Thoracic aorta (tissue), 2 donors: Measurements from ENCODE around the gene ARHGAP44. TPM values are rescaled to one million over a fixed set of nuclear protein-coding genes. Genes with fewer than 3 reads are reported as not detected.

Source experiments
- ATAC-seq: fragments of 150-250 bp; one replicate; pipeline ENCODE4 v1.8.0; 2017; ENCODE audit warnings: low read depth; ENCODE audit not compliant: insufficient number of reproducible peaks, low FRiP score
- DNase-seq: peaks from one replicate; pipeline ENCODE4 v3.0.0-alpha.2; 2020; ENCODE audit warnings: low spot score
- H3K27ac ChIP-seq, 2 donors: fragments of 200-600 bp; sonication (generic); 1 replicate in 1 of 2; 2 replicates in 1 of 2; pipeline ENCODE4 v1.5.1; 2016; ENCODE audit warnings: mild to moderate bottlenecking in 2 of 2, moderate library complexity in 2 of 2
- H3K27me3 ChIP-seq: fragments of 200-600 bp; sonication (generic); replicated peaks from 2 replicates; pipeline ENCODE4 v1.6.0; 2016; ENCODE audit warnings: mild to moderate bottlenecking; ENCODE audit not compliant: insufficient read depth
- H3K36me3 ChIP-seq: fragments of 200-600 bp; sonication (generic); one replicate; pipeline ENCODE4 v1.5.1; 2016
- H3K4me1 ChIP-seq, 2 donors: fragments of 200-600 bp; sonication (generic); 1 replicate in 1 of 2; 2 replicates in 1 of 2; pipeline versions ENCODE4 v1.5.1 to v1.6.0; 2016; ENCODE audit warnings: low read depth in 2 of 2, mild to moderate bottlenecking in 1 of 2; ENCODE audit not compliant: control insufficient read depth in 1 of 2
- H3K4me3 ChIP-seq: fragments of 200-600 bp; sonication (generic); 2 replicates; pipeline ENCODE4 v1.5.1; 2016; ENCODE audit warnings: mild to moderate bottlenecking
- H3K9me3 ChIP-seq: fragments of 200-600 bp; sonication (generic); 2 replicates; pipeline ENCODE4 v1.5.1; 2016
- CTCF ChIP-seq: fragments of 200-600 bp; sonication (generic); IDR thresholded peaks from one replicate; pipeline ENCODE4 v1.5.1; 2019; ENCODE audit warnings: antibody characterized with exemption
- total RNA-seq, 2 donors: library from RNA; depleted of rRNA; stranded (reverse); fragments of >200 nt; gene quantifications; one replicate each; pipeline versions ENCODE4 v1.1.0 to v1.2.3, GENCODE V29; 2016

ARHGAP44 gene
- total RNA-seq, 2 donors from 2014 or later: 7.3 to 10.3 TPM

- ATAC-seq: no peak
- H3K9me3 ChIP-seq: no peaks in the 10 kb centered on the region
Observed at GRCh38 chr17:12990926-12991325, 201.6 kb downstream of the ARHGAP44 start.

GRCh38 chr17:12992676-12993075 is 203.4 kb downstream of the ARHGAP44 start:
- DNase-seq: no peak
- TF ChIP-seq CTCF: no peak
- no peaks in the 10 kb centered on the region for H3K4me1 ChIP-seq
- H3K27me3 ChIP-seq: no peaks in the 10 kb centered on the region
- no peak overlapping the region for H3K4me3 ChIP-seq
- H3K27ac ChIP-seq: no peak overlapping the region
- ATAC-seq: no peak
- H3K36me3 ChIP-seq: peaks cover 66% of the 10 kb centered on the region
- no peaks in the 10 kb centered on the region for H3K9me3 ChIP-seq

More at GRCh38 chr17:12990926-12991325, 201.6 kb downstream of the ARHGAP44 start:
- no peak overlapping the region for H3K4me3 ChIP-seq
- H3K27ac ChIP-seq: no peak overlapping the region
- H3K4me1 ChIP-seq: peaks cover 0 to 5% of the 10 kb centered on the region in 2 donors
- DNase-seq: no peak
- peaks cover 51% of the 10 kb centered on the region for H3K36me3 ChIP-seq
- no peaks in the 10 kb centered on the region for H3K27me3 ChIP-seq
- TF ChIP-seq CTCF: no peak

- no peak for DNase-seq
- ATAC-seq: no peak
- H3K4me1 ChIP-seq: no peaks in the 10 kb centered on the region
- H3K4me3 ChIP-seq: no peak overlapping the region
- no peaks in the 10 kb centered on the region for H3K27me3 ChIP-seq
- H3K27ac ChIP-seq: no peak overlapping the region
- H3K9me3 ChIP-seq: no peaks in the 10 kb centered on the region
- peaks cover 72% of the 10 kb centered on the region for H3K36me3 ChIP-seq
- no peak for TF ChIP-seq CTCF
Observed at GRCh38 chr17:12993631-12994030, 204.3 kb downstream of the ARHGAP44 start.

GRCh38 chr17:12994341-12995074 is 205.2 kb downstream of the ARHGAP44 start:
- ATAC-seq (no peak), DNase-seq (no peak)
- no peak overlapping the region for H3K4me3 ChIP-seq
- no peaks in the 10 kb centered on the region for H3K27me3 ChIP-seq
- no peaks in the 10 kb centered on the region for H3K9me3 ChIP-seq
- H3K4me1 ChIP-seq: no peaks in the 10 kb centered on the region
- no peak overlapping the region for H3K27ac ChIP-seq
- peaks cover 80% of the 10 kb centered on the region for H3K36me3 ChIP-seq
- no peak for TF ChIP-seq CTCF

- Histone ChIP-seq H3K36me3 (peaks cover 87% of the 10 kb centered on the region), H3K27me3 (no peaks in the 10 kb centered on the region), H3K9me3 (no peaks in the 10 kb centered on the region), H3K4me1 (no peaks in the 10 kb centered on the region), H3K4me3 (no peak overlapping the region), H3K27ac (no peak overlapping the region)
- no peak for TF ChIP-seq CTCF
- no peak for ATAC-seq
- DNase-seq: no peak
Observed at GRCh38 chr17:12995106-12995895, 206.0 kb downstream of the ARHGAP44 start.
